GM12865 (cell line): Measurements from ENCODE around the gene BMP5.

ENCODE experiments used
- DNase-seq: peaks from one replicate; pipeline ENCODE4 v3.0.0; 2010; ENCODE audit warnings: low read depth
- H3K4me3 ChIP-seq: 2 replicates; pipeline ENCODE4 v1.5.1; 2011; ENCODE audit warnings: mild to moderate bottlenecking, low read depth, low read length, control low read depth
- TF ChIP-seq, protein P1 (sequence below): IDR thresholded peaks from 2 replicates; pipeline ENCODE4 v1.5.1; 2011; ENCODE audit warnings: low read length, control low read depth, low read depth, inconsistent platforms; ENCODE audit not compliant: insufficient read depth; ENCODE audit errors: missing control alignments

Gene BMP5

GRCh38 chr6:55734256-55734655, 141.1 kb downstream of the BMP5 start:
- no peak for DNase-seq
- no peak overlapping the region for H3K4me3 ChIP-seq
- TF ChIP-seq, protein P1, sequence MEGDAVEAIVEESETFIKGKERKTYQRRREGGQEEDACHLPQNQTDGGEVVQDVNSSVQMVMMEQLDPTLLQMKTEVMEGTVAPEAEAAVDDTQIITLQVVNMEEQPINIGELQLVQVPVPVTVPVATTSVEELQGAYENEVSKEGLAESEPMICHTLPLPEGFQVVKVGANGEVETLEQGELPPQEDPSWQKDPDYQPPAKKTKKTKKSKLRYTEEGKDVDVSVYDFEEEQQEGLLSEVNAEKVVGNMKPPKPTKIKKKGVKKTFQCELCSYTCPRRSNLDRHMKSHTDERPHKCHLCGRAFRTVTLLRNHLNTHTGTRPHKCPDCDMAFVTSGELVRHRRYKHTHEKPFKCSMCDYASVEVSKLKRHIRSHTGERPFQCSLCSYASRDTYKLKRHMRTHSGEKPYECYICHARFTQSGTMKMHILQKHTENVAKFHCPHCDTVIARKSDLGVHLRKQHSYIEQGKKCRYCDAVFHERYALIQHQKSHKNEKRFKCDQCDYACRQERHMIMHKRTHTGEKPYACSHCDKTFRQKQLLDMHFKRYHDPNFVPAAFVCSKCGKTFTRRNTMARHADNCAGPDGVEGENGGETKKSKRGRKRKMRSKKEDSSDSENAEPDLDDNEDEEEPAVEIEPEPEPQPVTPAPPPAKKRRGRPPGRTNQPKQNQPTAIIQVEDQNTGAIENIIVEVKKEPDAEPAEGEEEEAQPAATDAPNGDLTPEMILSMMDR, result no peak

- TF ChIP-seq, protein P1, result no peak
- no peak overlapping the region for H3K4me3 ChIP-seq
- no peak for DNase-seq
Measured at GRCh38 chr6:55729665-55730064, 145.7 kb downstream of the BMP5 start.

GRCh38 chr6:55726144-55726543, 149.2 kb downstream of the BMP5 start:
- TF ChIP-seq, protein P1, result no peak
- H3K4me3 ChIP-seq, result no peak overlapping the region
- no peak for DNase-seq

DNA sequence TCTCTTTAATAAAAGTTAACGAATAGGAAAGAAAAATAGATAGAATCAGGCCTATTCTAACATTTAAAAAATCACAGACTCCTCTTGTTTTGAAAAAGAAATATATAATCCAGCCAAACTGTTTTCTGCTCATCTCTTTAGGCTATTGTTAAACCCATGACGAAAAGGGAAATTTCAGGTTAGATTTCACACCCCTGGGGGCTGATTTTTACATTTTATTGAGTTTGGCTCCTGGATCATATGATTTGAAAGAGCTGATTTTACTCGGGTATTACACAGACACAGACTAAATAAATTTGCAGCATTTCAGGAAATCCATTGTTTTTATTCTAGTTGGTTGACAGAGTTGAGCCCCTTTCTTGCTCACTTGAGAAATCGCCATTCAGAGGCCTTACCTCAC, 160.6 kb downstream of the BMP5 start:
- no peak overlapping the region for H3K4me3 ChIP-seq
- DNase-seq, result no peak
- TF ChIP-seq, protein P1, result no peak

- TF ChIP-seq, protein P1, result no peak
- H3K4me3 ChIP-seq, result no peak overlapping the region
- peak; percentile 58 for DNase-seq
Measured at GRCh38 chr6:55713436-55713835, 162.0 kb downstream of the BMP5 start.

GRCh38 chr6:55708711-55709110, 166.7 kb downstream of the BMP5 start:
- TF ChIP-seq, protein P1, result no peak
- DNase-seq, result no peak
- H3K4me3 ChIP-seq, result no peak overlapping the region
